NCI-H1092 treated with DMSO at 0.1 percent for 48 hours (cell line): Measurements from ENCODE around the gene SLC26A11.
"Not testable (repeated sequence)": the region's sequence is repeated elsewhere in the genome, so short reads cannot be mapped to it uniquely, and the experiment has no call there.

Experiments
- DNase-seq: peaks from one replicate; lab custom pipeline; 2025; lab: John Stamatoyannopoulos, UW

Gene SLC26A11

DNA sequence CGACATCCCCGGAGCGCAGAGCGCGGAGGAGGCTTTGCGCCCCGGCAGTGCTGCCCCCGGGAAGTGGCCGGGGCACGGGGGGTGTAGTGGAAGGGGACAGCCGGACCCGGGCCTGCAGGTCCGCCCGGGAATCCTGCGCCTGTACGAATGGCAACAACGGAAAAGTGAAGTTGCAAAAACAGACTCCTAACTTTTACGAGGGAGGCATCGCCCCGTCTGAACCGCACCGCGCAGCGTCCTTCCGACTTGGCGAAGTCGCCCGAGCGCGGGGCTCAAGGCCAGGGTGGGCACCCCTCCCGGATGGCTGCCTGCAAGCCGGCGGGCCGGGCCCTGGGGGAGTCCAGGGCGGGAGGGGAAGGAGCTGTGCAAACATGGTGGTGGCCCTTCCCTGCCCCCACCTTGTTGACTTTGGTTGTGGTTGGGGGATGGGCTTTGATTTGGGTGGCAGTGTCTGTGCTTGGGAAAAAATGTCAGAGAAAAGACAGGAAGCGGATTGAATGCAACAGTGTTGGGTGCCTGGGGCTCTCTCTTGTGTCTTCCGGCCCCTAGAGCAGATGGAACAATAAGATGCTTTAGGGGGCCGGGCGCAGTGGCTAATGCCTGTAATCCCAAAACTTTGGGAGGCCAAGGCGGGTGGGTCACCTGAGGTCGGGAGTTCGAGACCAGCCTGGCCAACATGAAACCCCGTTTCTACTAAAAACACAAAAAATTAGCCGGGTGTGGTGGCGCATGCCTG is 41.1 kb downstream of the SLC26A11 start:
- DNase-seq: peak; percentile 23

DNA sequence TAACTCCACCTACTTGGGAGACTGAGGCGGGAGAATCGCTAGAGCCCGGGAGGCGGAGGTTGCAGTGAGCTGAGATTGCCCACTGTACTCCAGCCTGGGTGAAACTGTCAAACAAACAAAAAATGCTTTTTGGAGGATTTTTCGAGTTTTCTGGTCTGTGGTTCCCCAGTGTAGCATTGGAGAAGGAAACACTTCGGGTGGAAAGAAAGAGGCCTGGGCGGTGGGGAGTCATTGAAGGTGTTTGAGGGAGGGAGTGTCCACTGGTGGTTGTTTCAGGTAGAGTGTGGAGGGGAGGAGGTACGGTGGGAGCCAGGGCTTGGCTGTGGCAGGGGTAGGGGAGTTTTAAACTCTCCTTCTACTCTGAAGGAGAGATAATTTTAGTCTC is 41.7 kb downstream of the SLC26A11 start:
- DNase-seq: no peak

DNA sequence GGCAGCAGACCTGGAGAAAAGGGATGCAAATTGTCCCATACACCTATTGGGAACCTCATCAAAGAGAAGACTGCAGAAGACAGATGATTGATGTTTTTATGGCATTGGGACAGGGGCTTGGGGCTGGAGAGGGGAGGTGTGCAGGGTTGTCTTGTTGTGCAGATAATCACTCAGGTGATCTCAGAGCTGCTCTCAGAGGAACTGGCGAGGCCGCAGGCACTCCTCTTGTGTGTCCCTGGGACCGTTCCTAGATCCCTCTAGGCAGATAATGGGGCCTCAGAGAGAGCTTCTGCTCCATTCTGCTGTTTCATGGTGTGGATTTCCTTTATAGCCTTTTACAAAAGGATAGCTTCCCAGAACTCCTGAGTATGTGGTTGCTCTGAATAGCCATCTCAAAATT is 42.1 kb downstream of the SLC26A11 start:
- DNase-seq: no peak

DNA sequence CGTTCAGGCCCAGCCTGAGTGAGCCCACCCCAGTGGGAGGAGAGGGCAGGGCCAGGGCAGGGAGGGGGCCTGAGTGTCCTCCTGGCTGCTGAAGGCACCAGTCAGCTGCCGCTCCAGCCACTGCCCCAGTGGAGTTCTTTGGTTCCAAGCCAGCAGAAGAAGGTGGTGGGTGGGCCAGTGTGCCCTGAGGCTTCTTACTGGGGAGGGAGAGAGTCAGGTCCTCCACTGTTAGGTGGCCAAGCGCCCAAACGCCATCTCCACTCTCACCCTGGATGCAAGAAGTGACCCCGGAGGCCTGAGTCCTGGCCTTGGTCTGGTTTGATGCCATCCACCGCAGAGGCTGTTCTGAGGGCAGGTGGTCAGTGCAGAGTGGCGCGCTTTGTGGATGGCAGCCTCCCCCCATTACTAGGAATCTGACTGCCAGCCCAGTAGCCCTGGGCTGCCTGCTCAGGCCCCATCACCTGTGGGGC is 42.6 kb downstream of the SLC26A11 start:
- DNase-seq: no peak

DNA sequence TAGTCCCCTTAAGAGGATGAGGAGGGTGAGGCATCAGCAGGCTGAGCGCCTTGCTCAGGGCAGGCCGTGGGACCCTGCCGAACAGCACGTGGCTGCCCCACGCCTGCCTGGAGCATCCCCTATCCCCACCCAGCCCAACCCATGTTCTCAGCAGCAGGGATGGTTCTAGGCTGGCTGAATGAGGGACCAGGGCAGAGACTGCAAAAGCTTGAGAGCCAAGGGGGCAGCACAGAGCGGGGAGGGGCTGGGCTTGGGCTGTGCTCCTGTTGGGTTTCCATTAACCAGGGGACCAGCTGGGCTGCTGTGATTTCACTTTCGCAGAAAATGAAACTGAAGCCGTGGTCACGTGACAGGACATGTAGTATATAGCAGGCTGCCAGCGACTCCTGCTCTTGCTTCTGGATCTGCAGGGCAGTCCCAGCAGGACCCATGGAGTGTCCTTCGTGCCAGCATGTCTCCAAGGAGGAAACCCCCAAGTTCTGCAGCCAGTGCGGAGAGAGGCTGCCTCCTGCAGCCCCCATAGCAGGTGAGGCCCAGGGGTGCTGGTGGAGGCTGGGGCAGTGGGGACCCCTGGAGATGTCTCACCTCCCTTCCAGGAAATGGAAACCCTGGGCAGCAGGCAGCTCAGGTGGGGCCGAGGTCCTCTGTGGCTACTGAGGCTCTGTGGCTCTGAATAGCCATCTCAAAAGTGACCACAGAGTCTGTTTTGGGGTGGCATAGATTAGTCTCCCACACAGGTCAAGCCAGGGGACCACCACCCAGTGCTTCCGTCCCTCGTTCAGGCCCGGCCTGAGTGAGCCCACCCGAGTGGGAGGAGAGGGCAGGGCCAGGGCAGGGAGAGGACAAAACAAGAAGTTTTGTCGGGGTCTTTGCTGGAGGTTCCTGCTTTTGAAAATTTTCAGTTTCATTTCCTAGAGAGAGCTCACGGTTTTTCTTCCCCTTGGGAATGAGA is 43.3 kb downstream of the SLC26A11 start:
- DNase-seq: peak; percentile 10

DNA sequence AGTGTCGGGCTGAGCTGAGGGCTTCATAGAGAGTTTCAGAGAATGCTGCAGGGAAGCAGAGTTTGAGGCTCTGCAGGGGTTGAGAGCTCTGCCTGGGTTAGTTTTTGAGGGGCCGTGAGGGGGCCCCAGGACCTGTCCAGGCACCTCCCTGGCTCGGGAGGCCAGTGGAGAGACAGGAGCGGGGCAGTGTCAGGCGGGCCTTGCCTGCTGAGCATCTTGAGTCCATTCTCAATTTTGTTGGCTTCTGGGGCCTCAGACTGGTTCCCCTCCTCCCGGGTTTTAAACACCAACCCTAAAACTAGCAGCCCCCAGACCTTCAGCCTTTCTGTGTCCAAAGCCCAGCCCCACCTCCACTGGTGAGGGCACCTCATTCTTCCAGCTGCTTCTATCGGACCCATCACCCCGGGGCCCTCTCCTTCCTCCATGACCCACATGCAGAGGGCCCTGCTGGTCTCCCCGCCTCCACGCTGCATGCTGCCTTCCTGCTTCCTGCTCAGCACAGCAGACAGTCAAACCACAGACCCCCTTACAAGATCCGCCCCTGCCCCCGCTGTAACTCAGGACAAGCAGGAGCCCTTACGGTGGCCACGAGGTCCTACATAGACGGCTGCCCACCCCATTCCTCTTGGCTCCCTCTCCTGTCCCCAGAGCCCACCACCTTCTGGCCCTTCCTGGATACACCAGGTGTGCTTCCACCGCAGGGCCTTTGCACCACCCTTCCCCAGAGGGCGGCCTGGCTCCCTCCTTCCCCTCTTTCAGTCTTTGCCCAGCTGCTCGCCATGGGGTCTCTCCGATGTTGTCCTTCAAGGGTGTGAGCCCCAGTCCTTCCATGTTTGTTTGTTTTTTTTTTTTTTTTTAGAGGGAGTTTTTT is 44.2 kb downstream of the SLC26A11 start:
- DNase-seq: no peak

DNA sequence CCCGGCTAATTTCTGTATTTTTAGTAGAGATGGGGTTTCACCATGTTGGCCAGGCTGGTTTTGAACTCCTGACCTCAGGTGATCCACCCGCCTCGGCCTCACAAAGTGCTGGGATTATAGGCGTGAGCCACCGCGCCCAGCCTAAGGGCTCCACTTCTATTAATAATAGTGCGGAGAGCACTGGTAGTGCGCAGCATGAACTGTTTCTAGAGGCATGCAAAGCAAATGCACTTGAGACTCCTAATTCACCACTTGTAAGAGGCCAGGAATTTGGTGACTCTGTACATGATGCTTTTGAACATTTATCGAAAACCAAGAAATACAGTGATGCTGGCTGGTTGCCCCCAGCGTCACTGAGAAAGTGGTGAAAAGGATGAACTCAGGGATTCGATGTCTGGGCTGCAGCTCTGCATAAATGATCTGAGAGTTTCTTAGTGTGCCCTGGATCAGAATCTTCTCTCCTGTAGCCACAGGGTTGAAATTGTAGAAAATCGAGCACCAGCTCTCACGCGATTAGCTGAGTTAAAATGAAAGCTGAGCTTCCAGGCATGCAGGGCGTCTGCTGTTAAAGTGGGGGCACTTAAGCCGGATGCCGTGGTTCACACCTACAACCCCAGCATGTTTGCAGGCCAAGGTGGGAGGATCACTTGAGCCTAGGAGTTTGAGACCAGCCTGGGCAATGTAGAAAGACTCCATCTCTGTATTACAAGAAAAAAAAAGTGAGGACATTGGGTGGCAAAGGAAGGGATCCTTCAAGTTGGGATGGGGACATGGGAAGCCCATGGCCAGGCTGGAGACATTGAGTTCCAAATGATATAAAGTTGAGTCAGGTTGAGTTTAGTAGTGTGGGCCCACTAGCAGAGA is 45.2 kb downstream of the SLC26A11 start:
- no peak for DNase-seq

DNA sequence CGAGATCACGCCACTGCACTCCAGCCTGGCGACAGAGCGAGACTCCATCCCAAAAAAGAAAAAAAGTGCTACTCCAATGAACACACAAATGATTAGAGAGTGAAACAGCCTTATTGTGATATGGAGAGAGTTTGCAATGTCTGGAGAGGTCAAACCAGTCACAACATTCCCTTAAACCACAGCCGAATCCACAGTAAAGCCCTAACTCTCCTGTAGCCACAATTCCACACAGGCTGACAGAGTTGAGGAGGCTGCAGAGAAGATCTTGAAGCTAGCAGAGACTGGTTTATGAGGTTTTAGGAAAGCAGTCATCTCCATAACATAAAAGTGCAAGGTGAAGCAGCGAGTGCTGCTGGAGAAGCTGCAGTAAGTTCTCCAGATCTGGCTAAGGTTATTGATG is 47.2 kb downstream of the SLC26A11 start:
- DNase-seq: no peak

DNA sequence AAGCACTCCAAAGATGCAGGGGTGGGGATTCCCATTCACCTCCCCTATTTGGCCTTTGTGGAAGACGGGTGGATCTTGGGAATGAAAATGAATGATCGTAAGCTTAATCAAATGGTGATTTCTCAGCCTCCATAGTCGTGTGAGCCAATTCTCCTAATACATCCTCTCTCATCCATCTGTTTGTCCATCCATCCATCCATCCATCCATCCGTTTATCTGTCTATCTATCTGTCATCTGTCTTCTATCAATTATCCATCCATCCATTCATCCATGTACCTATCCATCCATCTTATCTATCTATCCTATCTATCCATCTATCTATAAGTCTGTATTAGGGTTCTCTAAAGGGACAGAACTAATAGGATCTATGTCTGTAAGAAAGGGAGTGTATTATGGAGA is 48.2 kb downstream of the SLC26A11 start:
- no peak for DNase-seq

DNA sequence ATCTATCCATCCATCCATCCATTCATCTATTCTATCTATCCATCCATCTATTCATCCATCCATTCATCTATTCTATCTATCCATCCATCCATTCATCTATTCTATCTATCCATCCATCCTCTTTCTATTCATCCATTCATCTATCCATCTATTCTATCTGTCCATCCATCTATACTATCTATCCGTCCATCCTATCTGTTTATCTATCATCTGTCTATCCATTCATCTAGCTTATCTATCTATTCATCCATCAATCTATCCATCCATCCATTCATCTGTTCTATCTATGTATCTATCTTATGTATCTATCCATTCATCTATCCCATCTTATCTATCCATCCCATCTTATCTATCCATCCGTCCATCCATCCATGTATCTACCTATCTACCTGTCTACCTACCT is 49.2 kb downstream of the SLC26A11 start:
- no peak for DNase-seq

DNA sequence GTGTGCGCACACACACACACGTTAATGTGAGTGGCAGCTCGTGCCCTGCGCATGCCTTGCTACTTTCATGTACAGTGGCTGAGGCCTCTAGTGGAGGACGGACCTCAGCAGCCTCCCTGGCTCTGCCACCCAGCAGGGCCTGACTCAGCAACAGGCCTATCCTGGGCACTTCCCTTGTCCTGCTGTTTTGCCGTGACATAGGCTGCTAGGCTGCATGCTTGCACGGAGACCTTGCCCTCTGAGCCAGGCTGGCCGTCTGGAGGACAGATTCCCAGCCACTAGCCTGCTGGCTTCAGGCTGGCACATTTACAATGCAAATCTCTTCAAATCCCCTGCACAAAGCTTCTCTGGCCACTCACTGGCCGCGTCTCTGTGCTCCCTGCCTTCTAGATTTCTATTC is 49.9 kb downstream of the SLC26A11 start:
- no peak for DNase-seq

DNA sequence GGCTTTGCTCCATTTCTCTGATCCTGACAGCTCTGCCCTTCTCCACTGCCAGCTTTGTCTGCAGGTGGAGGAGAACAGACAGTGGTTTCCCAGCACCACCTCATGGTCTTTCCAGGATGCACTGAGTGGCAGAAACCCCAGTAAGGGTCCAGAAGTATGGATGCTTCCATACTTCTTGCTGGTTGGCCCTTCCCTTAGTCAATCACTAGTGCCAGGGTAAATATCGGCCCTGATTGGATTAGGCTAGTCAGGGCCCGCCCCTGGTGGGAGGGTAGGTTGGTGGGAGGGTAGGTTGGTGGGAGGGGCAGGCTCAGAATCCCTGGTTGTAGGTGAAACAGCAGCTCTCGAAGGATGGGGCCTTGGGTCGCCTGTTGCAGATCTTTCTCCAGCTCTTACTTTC is 50.6 kb downstream of the SLC26A11 start:
- DNase-seq: no peak

DNA sequence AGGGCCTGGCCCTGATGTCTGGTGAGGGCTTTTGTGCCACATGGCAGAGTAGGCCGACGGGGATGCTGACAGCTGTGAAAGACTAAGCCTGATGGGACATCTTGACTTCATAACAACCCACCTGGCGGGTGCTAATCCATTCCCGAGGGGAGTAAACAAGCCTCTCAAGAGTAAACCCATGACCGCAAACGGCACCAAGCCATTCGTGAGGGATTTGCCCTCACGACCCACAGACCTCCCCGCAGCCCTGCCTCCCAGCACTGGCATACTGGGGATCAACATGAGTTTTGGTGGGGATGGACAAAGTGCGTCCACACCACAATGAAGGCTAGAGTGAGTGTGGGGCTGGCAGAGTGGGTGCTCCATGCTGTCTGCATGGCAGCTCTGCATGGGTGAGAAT is 52.1 kb downstream of the SLC26A11 start:
- DNase-seq: no peak

DNA sequence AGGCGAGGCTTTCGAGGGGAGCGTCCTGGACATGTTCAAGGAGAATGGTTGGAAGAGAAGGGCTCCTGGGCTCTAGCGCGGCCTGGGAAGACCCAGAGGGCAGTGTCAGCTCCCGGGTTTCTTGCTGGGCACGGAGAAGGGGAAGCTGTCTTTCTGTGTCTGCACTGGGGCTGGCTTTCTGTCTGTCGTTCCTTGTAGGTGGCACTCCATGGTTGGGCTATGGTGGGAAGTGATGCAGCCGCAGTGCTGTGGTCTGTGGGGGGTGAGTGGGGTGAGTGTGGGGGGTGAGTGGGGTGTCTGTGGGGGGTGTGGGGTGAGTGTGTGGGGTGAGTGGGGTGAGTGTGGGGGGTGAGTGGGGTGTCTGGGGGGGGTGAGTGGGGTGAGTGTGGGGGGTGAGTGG is 54.1 kb downstream of the SLC26A11 start:
- DNase-seq: no peak

DNA sequence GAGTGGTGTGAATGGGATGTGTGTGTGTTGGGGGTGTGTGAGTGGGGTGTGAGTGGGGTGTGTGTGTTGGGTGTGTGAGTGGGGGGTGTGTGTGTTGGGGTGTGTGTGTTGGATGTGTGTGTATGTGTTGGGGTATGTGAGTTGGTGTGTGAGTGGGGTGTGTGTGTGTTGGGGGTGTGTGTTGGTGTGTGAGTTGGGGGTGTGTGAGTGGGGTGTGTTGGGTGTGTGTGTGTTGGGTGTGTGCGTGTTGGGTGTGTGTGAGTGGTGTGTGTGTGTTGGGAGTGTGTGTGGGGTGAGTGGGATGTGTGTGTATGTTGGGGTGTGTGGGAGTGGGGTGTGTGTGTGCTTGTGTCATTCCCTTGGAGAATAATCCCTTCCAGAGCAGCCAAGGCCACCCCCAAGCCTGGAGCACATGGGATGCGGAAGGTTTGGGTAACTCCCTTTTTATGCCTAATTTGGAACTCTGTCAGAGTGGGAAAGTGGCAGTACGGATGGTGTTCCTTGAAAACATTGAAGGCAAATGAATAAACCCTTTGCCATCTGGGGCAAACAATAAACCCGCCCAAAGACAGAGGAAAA is 54.7 kb downstream of the SLC26A11 start:
- DNase-seq: no peak

DNA sequence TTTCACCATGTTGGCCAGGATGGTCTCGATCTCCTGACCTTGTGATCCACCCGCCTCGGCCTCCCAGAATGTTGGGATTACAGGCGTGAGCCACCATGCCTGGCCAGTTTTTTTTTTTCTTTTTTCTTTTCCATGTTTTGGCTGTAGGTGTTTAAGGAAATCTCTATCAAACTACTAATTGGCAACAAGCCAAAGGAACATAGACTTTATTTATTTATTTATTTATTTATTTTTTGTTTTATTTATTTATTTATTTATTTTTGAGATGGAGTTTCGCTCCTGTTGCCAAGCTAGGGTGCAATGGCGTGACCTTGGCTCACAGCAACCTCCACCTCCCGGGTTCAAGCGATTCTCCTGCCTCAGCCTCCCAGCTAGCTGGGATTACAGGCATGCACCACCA is 55.6 kb downstream of the SLC26A11 start:
- DNase-seq: not testable (repeated sequence)

DNA sequence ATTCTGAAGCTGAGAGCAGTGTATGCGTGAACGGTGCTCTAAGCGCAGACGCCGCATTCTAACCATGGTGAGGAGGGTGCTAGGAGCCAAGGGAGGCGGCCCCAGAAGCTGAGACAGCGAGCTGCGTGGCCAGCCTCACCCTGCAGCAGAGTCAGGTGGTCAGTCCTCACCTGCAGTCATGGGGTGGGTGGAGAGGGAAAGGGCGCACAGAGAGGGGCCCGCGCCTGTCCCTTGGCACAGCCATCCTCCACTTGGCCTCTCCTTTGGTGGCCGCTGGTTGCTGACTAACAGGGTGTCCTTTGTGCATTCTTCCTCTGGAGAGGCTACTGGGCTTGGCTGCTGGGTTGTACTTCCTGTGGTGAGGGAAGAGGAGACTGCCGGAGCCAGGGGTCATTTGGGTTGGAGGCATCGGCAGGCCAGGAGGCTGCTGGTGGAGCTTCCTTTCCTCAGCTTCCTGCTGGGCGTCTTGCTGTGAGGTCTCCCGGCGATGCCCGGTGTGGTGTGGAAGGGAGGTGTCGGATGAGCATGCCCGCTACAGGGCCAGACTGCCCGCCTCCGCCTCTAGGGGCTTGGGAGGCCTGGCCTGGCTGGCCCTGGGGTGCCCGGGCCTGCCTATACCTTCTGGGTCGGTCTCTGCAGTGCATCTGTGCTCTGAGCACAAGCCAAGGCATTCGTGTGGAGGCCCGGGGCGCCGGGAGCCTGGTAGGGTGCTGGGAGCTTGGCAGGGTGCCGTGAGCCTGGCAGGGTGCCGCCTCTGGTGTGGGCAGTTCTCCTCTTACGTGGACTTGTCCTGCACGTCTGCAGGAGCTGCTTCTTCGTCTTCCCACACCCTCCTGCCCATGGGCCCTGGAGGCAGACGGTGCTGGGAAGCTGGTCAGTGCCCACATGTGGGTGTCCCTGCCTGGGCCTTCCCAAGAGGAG is 57.8 kb downstream of the SLC26A11 start:
- DNase-seq: no peak

DNA sequence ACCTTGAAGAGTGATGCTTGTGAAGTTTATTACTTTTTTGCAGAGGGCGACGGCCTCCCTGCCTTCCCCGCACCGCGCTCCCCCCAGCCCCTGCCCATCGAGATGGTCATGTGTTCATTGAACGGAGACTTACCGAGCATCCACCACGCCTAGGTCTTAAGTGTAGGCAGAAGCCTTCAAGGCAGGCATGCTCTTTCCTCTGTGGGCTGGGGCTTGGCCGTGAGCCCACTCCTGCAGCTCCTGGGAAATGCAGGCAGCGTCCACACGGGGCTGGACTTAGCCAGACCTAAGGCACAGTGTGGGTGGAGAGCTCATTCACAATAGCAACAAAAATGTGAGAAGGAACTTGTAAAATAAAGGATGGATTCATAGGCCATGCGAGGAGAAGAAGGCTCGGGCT is 59.7 kb downstream of the SLC26A11 start:
- no peak for DNase-seq

DNA sequence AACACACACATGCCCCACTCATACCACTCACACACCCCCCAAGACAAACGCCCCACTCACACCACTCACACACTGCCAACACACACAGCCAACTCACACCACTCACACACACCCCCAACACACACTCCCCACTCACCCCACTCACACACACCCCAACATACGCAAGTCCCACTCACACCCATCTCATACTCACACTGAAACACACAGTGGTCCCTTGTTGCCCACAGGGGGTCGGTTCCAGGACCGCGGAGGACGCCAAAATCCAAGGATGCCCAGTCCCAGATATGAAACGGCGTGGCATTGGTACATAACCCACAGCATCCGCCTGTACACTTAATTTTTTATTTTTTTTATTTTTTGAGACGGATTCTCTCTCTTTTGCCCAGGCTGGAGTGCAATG is 61.3 kb downstream of the SLC26A11 start:
- no peak for DNase-seq
